PFSK-1 (cell line): Measurements from ENCODE around the gene UTP20. TPM values are rescaled to one million over a fixed set of nuclear protein-coding genes. Genes with fewer than 3 reads are reported as not detected.

Experiments used
- FOXP2 ChIP-seq: optimal IDR thresholded peaks from 2 replicates; pipeline ENCODE3; 2011; ENCODE audit warnings: borderline replicate concordance, control low read depth, inconsistent platforms; ENCODE audit not compliant: insufficient read depth; ENCODE audit errors: extremely low read length, extremely low read depth
- POLR2AphosphoS5 ChIP-seq: IDR thresholded peaks from 2 replicates; pipeline ENCODE4 v1.6.1; 2012; ENCODE audit warnings: low read depth, mild to moderate bottlenecking, control low read depth, low read length, moderate library complexity
- REST ChIP-seq, 2 experiments: IDR thresholded peaks; 2 replicates each; pipeline versions ENCODE4 v1.6.1 to v1.8.0; 2011 to 2012; ENCODE audit warnings: low read depth in 2 of 2, low read length in 2 of 2, control low read depth in 1 of 2, inconsistent platforms in 1 of 2, mild to moderate bottlenecking in 1 of 2, moderate library complexity in 1 of 2; ENCODE audit not compliant: insufficient read depth in 1 of 2
- SIN3A ChIP-seq: IDR thresholded peaks from 2 replicates; pipeline ENCODE4 v1.6.1; 2012; ENCODE audit warnings: mild to moderate bottlenecking, low read length, moderate library complexity, borderline replicate concordance; ENCODE audit not compliant: insufficient read depth
- TAF1 ChIP-seq: IDR thresholded peaks from 2 replicates; pipeline ENCODE4 v1.6.1; 2012; ENCODE audit warnings: low read length, control low read depth, borderline replicate concordance; ENCODE audit not compliant: insufficient read depth
- polyA plus RNA-seq: library from polyadenylated mRNA; unstranded; fragments of >200 nt; gene quantifications from one replicate; pipeline ENCODE4 v1.2.1, GENCODE V29; 2012; ENCODE audit warnings: low read depth, missing spikeins; ENCODE audit not compliant: insufficient read length

UTP20 gene
- 4.3 TPM for polyA plus RNA-seq

- TF ChIP-seq POLR2AphosphoS5 (peak; percentile 84), FOXP2 (no peak), REST (IDR thresholded peaks at IDR 0.05; ENCODE audit: insufficient read depth in 1 of 2, low read depth in 2 of 2, low read length in 2 of 2) (no peak), SIN3A (peak; percentile 99), TAF1 (peak; percentile 93)
Measured at GRCh38 chr12:101280006-101280505, at the start of gene UTP20. TSS of gene UTP20 (plus strand) at chr12:101280105. CDS start at chr12:101280283, 178 bp downstream.

- TF ChIP-seq TAF1 (no peak), SIN3A (no peak), POLR2AphosphoS5 (no peak), FOXP2 (no peak), REST (IDR thresholded peaks at IDR 0.05; ENCODE audit: insufficient read depth in 1 of 2, low read depth in 2 of 2, low read length in 2 of 2) (no peak)
Measured at GRCh38 chr12:101230547-101230946, 49.4 kb upstream of the UTP20 start.

GRCh38 chr12:101231636-101232035, 48.3 kb upstream of the UTP20 start:
- TF ChIP-seq SIN3A (no peak), POLR2AphosphoS5 (no peak), FOXP2 (no peak), REST (IDR thresholded peaks at IDR 0.05; ENCODE audit: insufficient read depth in 1 of 2, low read depth in 2 of 2, low read length in 2 of 2) (no peak)

GRCh38 chr12:101235686-101236085, 44.2 kb upstream of the UTP20 start:
- TF ChIP-seq REST (IDR thresholded peaks at IDR 0.05; ENCODE audit: insufficient read depth in 1 of 2, low read depth in 2 of 2, low read length in 2 of 2) (no peak), SIN3A (no peak), TAF1 (no peak), POLR2AphosphoS5 (no peak), FOXP2 (no peak)

- TF ChIP-seq REST (IDR thresholded peaks at IDR 0.05; ENCODE audit: insufficient read depth in 1 of 2, low read depth in 2 of 2, low read length in 2 of 2) (no peak), POLR2AphosphoS5 (no peak), FOXP2 (no peak), SIN3A (no peak), TAF1 (no peak)
Measured at GRCh38 chr12:101238306-101238705, 41.6 kb upstream of the UTP20 start.
